H1 (cell line): ENCODE measurements around the gene ANKRD26. TPM values are rescaled to one million over a fixed set of nuclear protein-coding genes. Genes with fewer than 3 reads are reported as not detected.

Experiments used
- CTCF ChIA-PET: fragments of 300-600 bp; sonication (Branson Sonifier 250); formaldehyde crosslinking; loops from one replicate; lab custom pipeline; 2021; ENCODE audit not compliant: partially characterized antibody; lab: Charles Lee
- POLR2A ChIA-PET: fragments of 300-600 bp; sonication (Branson Sonifier 250); formaldehyde crosslinking; loops from one replicate; lab custom pipeline; 2021; ENCODE audit warnings: inconsistent platforms; ENCODE audit not compliant: partially characterized antibody; lab: Charles Lee
- DNase-seq, 2 experiments: peaks; one replicate each; pipeline versions ENCODE4 v3.0.0 to v3.0.0-alpha.2; 2010 to 2022; ENCODE audit warnings: low spot score in 2 of 2, low read depth in 1 of 2, mixed read lengths in 1 of 2
- FAIRE-seq: peaks from 2 replicates; lab custom pipeline; 2011; peaks lifted over from hg19 to GRCh38; lab: Jason Lieb, UNC
- H2AFZ ChIP-seq: 2 replicates; pipeline ENCODE4 v1.8.1; 2012; ENCODE audit warnings: low read length, inconsistent platforms
- H2AK5ac ChIP-seq: 2 replicates; pipeline ENCODE4 v1.6.1; 2013; ENCODE audit warnings: low read depth, low read length
- H2BK120ac ChIP-seq: replicated peaks from 2 replicates; pipeline ENCODE3; 2013; ENCODE audit warnings: low read depth, low read length, inconsistent platforms
- H2BK12ac ChIP-seq: 2 replicates; pipeline ENCODE4 v1.6.1; 2013; ENCODE audit warnings: low read depth, low read length
- H2BK15ac ChIP-seq: 2 replicates; pipeline ENCODE4 v1.6.1; 2013; ENCODE audit warnings: low read length
- H2BK20ac ChIP-seq: 2 replicates; pipeline ENCODE4 v1.6.1; 2013; ENCODE audit warnings: low read length
- H2BK5ac ChIP-seq: 2 replicates; pipeline ENCODE4 v1.6.1; 2013; ENCODE audit warnings: low read depth, low read length
- H3K14ac ChIP-seq: 2 replicates; pipeline ENCODE4 v1.6.1; 2013; ENCODE audit warnings: inconsistent platforms; ENCODE audit not compliant: insufficient read length
- H3K18ac ChIP-seq: 2 replicates; pipeline ENCODE4 v1.6.1; 2013; ENCODE audit warnings: low read length; ENCODE audit errors: extremely low read depth
- H3K23ac ChIP-seq: 2 replicates; pipeline ENCODE4 v1.6.1; 2013; ENCODE audit warnings: inconsistent platforms; ENCODE audit not compliant: insufficient read length
- H3K23me2 ChIP-seq: 2 replicates; pipeline ENCODE4 v1.6.1; 2013; ENCODE audit warnings: low read depth, low read length
- H3K27ac ChIP-seq: 2 replicates; pipeline ENCODE4 v1.6.1; 2011; ENCODE audit warnings: low read depth, low read length, inconsistent platforms
- H3K27me3 ChIP-seq, 4 experiments: replicated peaks in 1 of 4; 1 replicate in 1 of 4; 2 replicates in 3 of 4; pipeline versions ENCODE4 v1.6.1 to v1.8.1; 2011 to 2013; ENCODE audit warnings: low read length in 3 of 4, mild to moderate bottlenecking in 3 of 4, inconsistent platforms in 2 of 4, mixed read lengths in 2 of 4, moderate library complexity in 1 of 4; ENCODE audit not compliant: control insufficient read depth in 3 of 4, insufficient read depth in 3 of 4; ENCODE audit errors: extremely low read depth in 1 of 4
- H3K36me3 ChIP-seq, 4 experiments: 2 replicates each; pipeline versions ENCODE4 v1.6.1 to v1.8.1; 2011 to 2013; ENCODE audit warnings: mild to moderate bottlenecking in 4 of 4, low read length in 3 of 4, moderate library complexity in 2 of 4, control low read depth in 1 of 4, inconsistent platforms in 1 of 4; ENCODE audit not compliant: insufficient read depth in 4 of 4, control insufficient read depth in 2 of 4
- H3K4ac ChIP-seq: replicated peaks from 2 replicates; pipeline ENCODE3; 2013; ENCODE audit warnings: low read length, low read depth, mixed read lengths, inconsistent platforms; ENCODE audit not compliant: insufficient read length
- H3K4me1 ChIP-seq, 4 experiments: replicated peaks in 1 of 4; 1 replicate in 1 of 4; 2 replicates in 3 of 4; pipeline versions ENCODE4 v1.6.1 to v1.8.1; 2011 to 2013; ENCODE audit warnings: low read length in 3 of 4, inconsistent platforms in 2 of 4, mixed read lengths in 1 of 4; ENCODE audit not compliant: insufficient read depth in 4 of 4, control insufficient read depth in 3 of 4
- H3K4me2 ChIP-seq, 2 experiments: 2 replicates each; pipeline versions ENCODE4 v1.6.1 to v1.8.1; 2011 to 2013; ENCODE audit warnings: low read depth in 2 of 2, low read length in 2 of 2, control low read depth in 1 of 2, inconsistent platforms in 1 of 2, mild to moderate bottlenecking in 1 of 2; ENCODE audit not compliant: insufficient read depth in 1 of 2
- H3K4me3 ChIP-seq, 4 experiments: fragments of 200-600, 300-600 bp in 1 of 4; sonication (generic), shearing (Covaris generic), sonication (Bioruptor Twin) in 1 of 4; 2 replicates each; pipeline versions ENCODE4 v1.5.1 to v1.8.1; 2011 to 2016; ENCODE audit warnings: low read length in 4 of 4, low read depth in 3 of 4, control low read depth in 2 of 4, inconsistent platforms in 2 of 4, mild to moderate bottlenecking in 2 of 4, mixed read lengths in 1 of 4, moderate library complexity in 1 of 4; ENCODE audit not compliant: insufficient read depth in 2 of 4; ENCODE audit errors: extremely low read depth in 1 of 4
- H3K56ac ChIP-seq: replicated peaks from 2 replicates; pipeline ENCODE3; 2013; ENCODE audit warnings: low read depth, mild to moderate bottlenecking, mixed read lengths, low read length, inconsistent platforms; ENCODE audit not compliant: insufficient read length
- H3K79me1 ChIP-seq: 2 replicates; pipeline ENCODE4 v1.6.1; 2013; ENCODE audit warnings: low read depth, low read length, control low read depth
- H3K79me2 ChIP-seq, 2 experiments: 2 replicates each; pipeline versions ENCODE4 v1.6.1 to v1.8.1; 2012 to 2013; ENCODE audit warnings: low read length in 2 of 2, mild to moderate bottlenecking in 2 of 2, inconsistent platforms in 1 of 2; ENCODE audit not compliant: insufficient read depth in 2 of 2, control insufficient read depth in 1 of 2
- H3K9ac ChIP-seq, 4 experiments: replicated peaks in 1 of 4; 1 replicate in 1 of 4; 2 replicates in 3 of 4; pipeline versions ENCODE4 v1.6.1 to v1.8.1; 2011 to 2013; ENCODE audit warnings: low read depth in 3 of 4, low read length in 3 of 4, control low read depth in 2 of 4, mild to moderate bottlenecking in 2 of 4, moderate library complexity in 2 of 4, inconsistent platforms in 1 of 4; ENCODE audit errors: extremely low read depth in 1 of 4
- H3K9me3 ChIP-seq, 2 experiments: 2 replicates each; pipeline versions ENCODE4 v1.6.1 to v1.8.1; 2012 to 2013; ENCODE audit warnings: mild to moderate bottlenecking in 2 of 2, moderate library complexity in 2 of 2, control low read depth in 1 of 2, inconsistent platforms in 1 of 2, low read depth in 1 of 2, low read length in 1 of 2, mixed read lengths in 1 of 2; ENCODE audit not compliant: insufficient read depth in 2 of 2
- H4K20me1 ChIP-seq, 2 experiments: replicated peaks in 1 of 2; 2 replicates each; pipeline versions ENCODE3 to v1.8.1; 2011 to 2013; ENCODE audit warnings: inconsistent platforms in 2 of 2, low read length in 2 of 2, mild to moderate bottlenecking in 1 of 2; ENCODE audit not compliant: insufficient read depth in 2 of 2, control insufficient read depth in 1 of 2
- H4K5ac ChIP-seq: 2 replicates; pipeline ENCODE4 v1.6.1; 2013; ENCODE audit warnings: low read length, low read depth, mixed read lengths, inconsistent platforms; ENCODE audit not compliant: insufficient read length
- H4K8ac ChIP-seq: 2 replicates; pipeline ENCODE4 v1.8.0; 2013; ENCODE audit warnings: mild to moderate bottlenecking, moderate library complexity, low read length, inconsistent platforms; ENCODE audit not compliant: insufficient read depth; ENCODE audit errors: extremely low read depth
- H4K91ac ChIP-seq: replicated peaks from 2 replicates; pipeline ENCODE3; 2013; ENCODE audit warnings: low read length, mixed read lengths, inconsistent platforms; ENCODE audit not compliant: insufficient read length
- ATF2 ChIP-seq: IDR thresholded peaks from 2 replicates; pipeline ENCODE4 v1.6.1; 2012; ENCODE audit warnings: low read length, inconsistent platforms
- BACH1 ChIP-seq: IDR thresholded peaks from 2 replicates; pipeline ENCODE4 v1.6.1; 2012; ENCODE audit warnings: low read length, improper control_type of control experiment
- CHD1 ChIP-seq: IDR thresholded peaks from 2 replicates; pipeline ENCODE4 v1.6.1; 2012; ENCODE audit warnings: low read depth, low read length, improper control_type of control experiment
- HDAC2 ChIP-seq, 2 experiments: fragments of 300-600 bp in 1 of 2; sonication (generic) in 1 of 2; IDR thresholded peaks; 2 replicates each; pipeline ENCODE4 v1.6.1; 2011 to 2012; ENCODE audit warnings: low read depth in 2 of 2, low read length in 2 of 2, mild to moderate bottlenecking in 2 of 2, moderate library complexity in 2 of 2, borderline replicate concordance in 1 of 2, inconsistent platforms in 1 of 2
- JUN ChIP-seq: IDR thresholded peaks from 2 replicates; pipeline ENCODE4 v1.6.1; 2011; ENCODE audit warnings: low read depth, mild to moderate bottlenecking, improper control_type of control experiment, low read length
- MAX ChIP-seq: IDR thresholded peaks from 2 replicates; pipeline ENCODE4 v1.6.1; 2012; ENCODE audit warnings: inconsistent platforms
- PHF8 ChIP-seq: fragments of 200-600 bp; sonication (generic); conservative IDR thresholded peaks from 2 replicates; pipeline ENCODE4 v1.7.1; 2012; ENCODE audit warnings: low read depth, mild to moderate bottlenecking, inconsistent platforms, low read length, moderate library complexity
- RBBP5 ChIP-seq: IDR thresholded peaks from 2 replicates; pipeline ENCODE4 v1.7.1; 2012; ENCODE audit warnings: low read depth, mild to moderate bottlenecking, inconsistent platforms, low read length, moderate library complexity, borderline replicate concordance
- TAF1 ChIP-seq: IDR thresholded peaks from 2 replicates; pipeline ENCODE4 v1.6.1; 2011; ENCODE audit warnings: mild to moderate bottlenecking, low read depth, low read length
- YY1 ChIP-seq: IDR thresholded peaks from 2 replicates; pipeline ENCODE4 v1.6.1; 2011; ENCODE audit warnings: low read depth, mild to moderate bottlenecking, low read length
- polyA plus RNA-seq, 7 experiments: library from polyadenylated mRNA; depleted of rRNA in 3 of 7; stranded (reverse) in 5 of 7; unstranded in 2 of 7; fragments of >200 nt in 5 of 7; fragments of 200-250 nt in 2 of 7; gene quantifications; 1 replicate in 5 of 7; 2 replicates in 1 of 7; 4 replicates in 1 of 7; pipeline versions ENCODE4 v1.2.1 to v1.2.3, GENCODE V29; 2011 to 2013; ENCODE audit warnings: missing spikeins in 2 of 7, mixed read lengths in 2 of 7
- total RNA-seq: library from RNA; stranded (reverse); fragmentation: NEBNext Ultra II Directional; extraction: Animal tissue kit (Norgen Biotek cat#: 25700); gene quantifications from 2 replicates; pipeline ENCODE4 v1.2.1, GENCODE V29; 2021
- TF ChIP-seq, protein P1 (sequence below): IDR thresholded peaks from 2 replicates; pipeline ENCODE4 v1.6.1; 2012; ENCODE audit warnings: inconsistent platforms

ANKRD26 gene
- total and polyA plus RNA-seq, 2 of the 8 experiments (the other 6 are each of a cell fraction or from before 2014, with no cell fraction given), result 1.3 to 8.8 TPM

DNA sequence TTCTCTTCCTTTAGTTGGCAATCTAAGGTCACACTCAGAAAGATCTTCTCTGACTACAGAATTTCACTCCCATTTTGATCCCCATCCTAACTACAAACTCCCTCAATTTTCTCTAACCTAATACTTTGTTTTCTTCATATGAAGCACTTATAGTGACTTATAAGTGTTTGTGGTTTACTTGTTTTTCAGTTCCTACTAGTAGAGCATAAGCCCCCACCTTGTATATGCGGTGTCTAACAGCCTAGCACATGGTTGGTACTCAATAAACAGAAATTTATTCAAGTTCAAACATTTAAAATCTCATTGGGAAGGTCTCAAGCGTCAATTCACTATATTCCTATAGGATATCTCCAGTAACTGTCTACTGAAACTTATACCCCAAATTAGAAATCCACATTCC is 35.2 kb downstream of the ANKRD26 start (continued):
- TF ChIP-seq YY1 (no peak), BACH1 (no peak)

DNA sequence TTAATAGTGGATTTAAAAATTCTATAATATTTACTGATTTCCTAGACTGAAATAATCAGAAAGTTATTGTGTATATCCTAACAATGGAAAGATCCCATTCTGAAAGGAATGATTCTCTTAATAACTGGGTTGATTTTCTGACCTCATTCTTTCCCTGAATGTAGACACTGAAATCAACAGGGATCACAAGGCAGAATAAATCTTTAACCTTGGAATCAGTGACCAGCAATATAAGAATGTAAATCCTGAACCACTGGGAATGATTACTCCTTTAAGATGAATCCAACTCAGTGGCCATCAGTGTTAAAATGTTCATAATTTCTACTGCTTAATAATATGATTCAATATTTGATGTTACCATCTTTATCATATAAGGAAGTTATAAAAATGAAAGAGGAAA is 47.6 kb downstream of the ANKRD26 start:
- Histone ChIP-seq H4K20me1 (no peaks in the 10 kb centered on the region), H2AFZ (no peak overlapping the region), H3K23ac (no peak overlapping the region), H4K5ac (no peak overlapping the region), H2BK12ac (no peak overlapping the region), H3K4me2 (no peak overlapping the region), H3K23me2 (no peaks in the 10 kb centered on the region), H2BK15ac (no peak overlapping the region), H3K4ac (no peak overlapping the region), H2AK5ac (no peak overlapping the region), H3K56ac (no peak overlapping the region), H4K91ac (no peak overlapping the region), H3K4me3 (no peak overlapping the region), H3K9ac (no peak overlapping the region), H3K79me2 (no peaks in the 10 kb centered on the region), H3K18ac (no peak overlapping the region), H3K27me3 (no peaks in the 10 kb centered on the region), H3K27ac (no peak overlapping the region), H3K36me3 (peaks cover 0 to 17% (median 0%) of the 10 kb centered on the region in 4 experiments; a peak in 2 of 8 replicates), H3K4me1 (no peaks in the 10 kb centered on the region), H3K9me3 (no peaks in the 10 kb centered on the region), H4K8ac (no peak overlapping the region), H2BK20ac (no peak overlapping the region), H2BK5ac (no peak overlapping the region), H3K79me1 (no peaks in the 10 kb centered on the region), H3K14ac (no peak overlapping the region), H2BK120ac (no peak overlapping the region)
- POLR2A ChIA-PET, result no interaction called here
- CTCF ChIA-PET, result no interaction called here
- DNase-seq (no peak), FAIRE-seq (no peak)
- TF ChIP-seq, protein P1, sequence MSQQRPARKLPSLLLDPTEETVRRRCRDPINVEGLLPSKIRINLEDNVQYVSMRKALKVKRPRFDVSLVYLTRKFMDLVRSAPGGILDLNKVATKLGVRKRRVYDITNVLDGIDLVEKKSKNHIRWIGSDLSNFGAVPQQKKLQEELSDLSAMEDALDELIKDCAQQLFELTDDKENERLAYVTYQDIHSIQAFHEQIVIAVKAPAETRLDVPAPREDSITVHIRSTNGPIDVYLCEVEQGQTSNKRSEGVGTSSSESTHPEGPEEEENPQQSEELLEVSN, result no peak
- no peak for TF ChIP-seq MAX
- no peak for TF ChIP-seq HDAC2 (IDR thresholded peaks at IDR 0.05; ENCODE audit: borderline replicate concordance in 1 of 2, low read depth in 2 of 2, low read length in 2 of 2)
- TF ChIP-seq PHF8, result no peak
- no peak for TF ChIP-seq JUN
- no peak for TF ChIP-seq ATF2
- no peak for TF ChIP-seq CHD1
- no peak for TF ChIP-seq TAF1
- TF ChIP-seq RBBP5, result no peak
